Heart right ventricle (tissue), 16 donors: Measurements from ENCODE around the gene CUTA. TPM values are rescaled to one million over a fixed set of nuclear protein-coding genes. Genes with fewer than 3 reads are reported as not detected.

ENCODE experiments used
- ATAC-seq, 8 donors: fragments of 200-7000 bp; cut with Tn5 transposase; one replicate each; pipeline ENCODE4 v1.9.1; 2020; ENCODE audit warnings: mild to moderate bottlenecking in 8 of 8, moderate library complexity in 8 of 8, moderate number of reproducible peaks in 1 of 8
- DNase-seq, 2 donors: peaks; one replicate each; pipeline ENCODE4 v3.0.0-alpha.2; 2020
- H3K27ac ChIP-seq, 10 donors: fragments of 200-600 bp; sonication (generic) in 2 of 10; one replicate each; pipeline versions ENCODE4 v1.5.0 to v1.8.0; 2020 to 2022; ENCODE audit warnings: mild to moderate bottlenecking in 3 of 10
- H3K27me3 ChIP-seq, 7 donors: fragments of 200-600 bp; one replicate each; pipeline ENCODE4 v1.8.0; 2021 to 2022; ENCODE audit warnings: mild to moderate bottlenecking in 2 of 7
- H3K36me3 ChIP-seq, 9 donors: fragments of 200-600 bp; sonication (generic) in 1 of 9; one replicate each; pipeline versions ENCODE4 v1.5.0 to v1.8.0; 2020 to 2022; ENCODE audit warnings: mild to moderate bottlenecking in 2 of 9
- H3K4me1 ChIP-seq, 9 donors: fragments of 200-600 bp; sonication (generic) in 1 of 9; one replicate each; pipeline versions ENCODE4 v1.5.0 to v1.8.0; 2020 to 2022; ENCODE audit warnings: mild to moderate bottlenecking in 4 of 9
- H3K4me3 ChIP-seq, 10 donors: fragments of 200-600 bp; sonication (generic) in 2 of 10; one replicate each; pipeline versions ENCODE4 v1.5.0 to v1.8.0; 2020 to 2022; ENCODE audit warnings: mild to moderate bottlenecking in 7 of 10, moderate library complexity in 2 of 10
- H3K9me3 ChIP-seq, 11 donors: fragments of 200-600 bp in 10 of 11; sonication (generic) in 2 of 11; one replicate each; pipeline versions ENCODE4 v1.5.0 to v1.8.0; 2013 to 2022; ENCODE audit warnings: mild to moderate bottlenecking in 2 of 11, control low read depth in 1 of 11, moderate library complexity in 1 of 11
- WGBS, 2 donors: extraction: QIAGEN DNeasy Blood & Tissue Kit; methylation state at CpG; one replicate each; pipeline ENCODE4 v1.1.7; 2013; ENCODE audit warnings: inconsistent platforms in 1 of 2; 5-methylcytosine and 5-hydroxymethylcytosine counted together
- intact Hi-C, 10 donors: fragments of 100-400 bp; cut with DNase I; formaldehyde crosslinking; loops; one replicate each; pipeline versions ENCODE4 v1.11.1 to v1.14.2; 2022
- polyA plus RNA-seq, 2 donors: library from polyadenylated mRNA; stranded (reverse); fragments of 200-250 nt; gene quantifications; one replicate each; pipeline ENCODE4 v1.2.3, GENCODE V29; 2013
- total RNA-seq, 10 donors: library from RNA; stranded (reverse); fragmentation: NEBNext Ultra II Directional in 3 of 10; extraction: Animal tissue kit (Norgen Biotek cat#: 25700) in 3 of 10; gene quantifications; one replicate each; pipeline versions ENCODE4 v1.2.1 to v1.2.4, GENCODE V29; 2021 to 2023
- TF ChIP-seq, protein P1 (sequence below), 9 donors: fragments of 200-600 bp; sonication (generic) in 2 of 9; IDR thresholded peaks; one replicate each; pipeline versions ENCODE4 v1.5.0 to v1.8.0; 2021 to 2022; ENCODE audit warnings: antibody characterized with exemption in 9 of 9, mild to moderate bottlenecking in 5 of 9, moderate library complexity in 1 of 9
- donor health status: Arrhythmogenic right ventricular cardiomyopathy.
- donor health status: ischemic (EF 13 %, LVEDD 7.1; RV severe dilation, severe dysfunction).
- donor health status: healthy with polysubstance abuse.
- donor health status: DM: no; HTN: yes; CAD: no.
- donor health status: DM: no; HTN: no; CAD: no.
- donor health status: ischemic (EF 25% LVEDD 6.9; RV normal size, moderate dysfunction).
- donor health status: ischemic (EF 25% LVEDD 5.7; RV mildly dilated, moderate dysfunction).
- donor health status: healthy.
- donor health status: DM: yes; HTN: yes; CAD: no.
- donor health status: Ischemic cardiomyopathy.
- donor health status: ischemic (EF 35%, LVEDD 5.7; RV mildly dilated, moderate dysfunction).
- donor health status: nonischemic (EF 11% LVEDD 7.7; RV severe dilation, severe dysfunction).
- donor health status: DM: yes; HTN: yes; CAD: no.
- donor health status: PGD.
- donor health status: ischemic (EF 29% LVEDD 5.4; RV normal size, mild dysfunction).
- donor health status: nonischemic (EF 23%, LVEDD 6.1; RV moderate dilation, normal function).

CUTA gene
- total and polyA plus RNA-seq, 12 donors, result 94.7 to 161 (median 114) TPM

DNA sequence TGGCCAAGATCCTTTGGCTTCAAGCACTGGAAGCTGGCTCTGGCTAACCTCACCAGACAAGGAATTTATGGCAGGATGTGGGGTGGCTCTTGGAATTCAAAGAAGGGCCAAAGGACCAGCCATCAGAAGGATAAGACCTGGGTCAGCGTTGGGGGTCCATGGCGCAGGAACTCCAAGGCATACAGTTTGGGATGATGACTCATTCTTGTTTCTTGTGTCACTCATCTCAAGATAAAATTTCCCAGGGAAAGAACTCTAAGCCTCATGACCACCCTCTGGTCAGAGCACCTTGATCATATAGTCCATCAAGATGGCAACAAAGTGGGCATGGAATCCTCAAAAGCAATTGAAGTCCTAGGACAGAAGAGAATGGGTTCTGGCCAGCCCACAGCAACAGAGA is 41.3 kb upstream of the CUTA start:
- H3K27ac ChIP-seq, result no peak overlapping the region
- intact Hi-C loops, result loop anchor here in 8 of 10 donors (10.0 kb wide), 2 partner anchors 106 to 116 kb away; no protein-coding TSS in a partner anchor
- WGBS, 2 donors, result 91 to 97% methylated on average over 2 of the region's 2 CpGs
- DNase-seq (no peak), ATAC-seq (no peak)
- H3K9me3 ChIP-seq, result no peaks in the 10 kb centered on the region
- no peak overlapping the region for H3K4me3 ChIP-seq
- peaks cover 4 to 10% (median 8%) of the 10 kb centered on the region in 9 donors for H3K4me1 ChIP-seq
- H3K36me3 ChIP-seq, result peaks cover 0 to 22% (median 0%) of the 10 kb centered on the region in 9 donors
- H3K27me3 ChIP-seq, result no peaks in the 10 kb centered on the region
- TF ChIP-seq, protein P1, sequence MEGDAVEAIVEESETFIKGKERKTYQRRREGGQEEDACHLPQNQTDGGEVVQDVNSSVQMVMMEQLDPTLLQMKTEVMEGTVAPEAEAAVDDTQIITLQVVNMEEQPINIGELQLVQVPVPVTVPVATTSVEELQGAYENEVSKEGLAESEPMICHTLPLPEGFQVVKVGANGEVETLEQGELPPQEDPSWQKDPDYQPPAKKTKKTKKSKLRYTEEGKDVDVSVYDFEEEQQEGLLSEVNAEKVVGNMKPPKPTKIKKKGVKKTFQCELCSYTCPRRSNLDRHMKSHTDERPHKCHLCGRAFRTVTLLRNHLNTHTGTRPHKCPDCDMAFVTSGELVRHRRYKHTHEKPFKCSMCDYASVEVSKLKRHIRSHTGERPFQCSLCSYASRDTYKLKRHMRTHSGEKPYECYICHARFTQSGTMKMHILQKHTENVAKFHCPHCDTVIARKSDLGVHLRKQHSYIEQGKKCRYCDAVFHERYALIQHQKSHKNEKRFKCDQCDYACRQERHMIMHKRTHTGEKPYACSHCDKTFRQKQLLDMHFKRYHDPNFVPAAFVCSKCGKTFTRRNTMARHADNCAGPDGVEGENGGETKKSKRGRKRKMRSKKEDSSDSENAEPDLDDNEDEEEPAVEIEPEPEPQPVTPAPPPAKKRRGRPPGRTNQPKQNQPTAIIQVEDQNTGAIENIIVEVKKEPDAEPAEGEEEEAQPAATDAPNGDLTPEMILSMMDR (IDR thresholded peaks at IDR 0.05), result no peak

DNA sequence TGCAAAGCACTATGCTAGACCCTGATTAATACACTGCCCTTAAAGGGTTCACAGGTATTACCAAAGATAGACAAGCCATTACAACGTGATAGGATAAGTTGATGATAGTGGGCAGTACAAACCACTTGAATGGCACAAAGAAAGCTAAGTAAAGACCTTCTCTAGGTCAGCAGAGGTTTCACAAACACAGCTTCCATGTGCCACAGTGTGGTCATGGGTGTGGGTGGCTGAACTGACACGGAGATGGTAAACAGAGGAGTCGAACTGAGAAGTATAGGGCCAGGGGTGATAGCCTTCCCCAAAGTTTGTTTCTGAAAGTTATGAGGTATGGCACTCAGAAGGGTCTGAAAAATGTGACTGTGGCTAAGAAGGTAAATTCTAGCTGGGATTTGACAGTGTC is 40.8 kb upstream of the CUTA start:
- Histone ChIP-seq H3K27me3 (no peaks in the 10 kb centered on the region), H3K9me3 (no peaks in the 10 kb centered on the region), H3K27ac (no peak overlapping the region), H3K36me3 (peaks cover 0 to 22% (median 0%) of the 10 kb centered on the region in 9 donors), H3K4me3 (no peak overlapping the region), H3K4me1 (peaks cover 4 to 14% (median 10%) of the 10 kb centered on the region in 9 donors)
- DNase-seq (no peak), ATAC-seq (no peak)
- 63 to 68% methylated on average over 3 of the region's 3 CpGs for WGBS, 2 donors
- TF ChIP-seq, protein P1 (IDR thresholded peaks at IDR 0.05), result no peak
- intact Hi-C loops, result loop anchor here in 8 of 10 donors (10.0 kb wide), 2 partner anchors 106 to 116 kb away; no protein-coding TSS in a partner anchor

DNA sequence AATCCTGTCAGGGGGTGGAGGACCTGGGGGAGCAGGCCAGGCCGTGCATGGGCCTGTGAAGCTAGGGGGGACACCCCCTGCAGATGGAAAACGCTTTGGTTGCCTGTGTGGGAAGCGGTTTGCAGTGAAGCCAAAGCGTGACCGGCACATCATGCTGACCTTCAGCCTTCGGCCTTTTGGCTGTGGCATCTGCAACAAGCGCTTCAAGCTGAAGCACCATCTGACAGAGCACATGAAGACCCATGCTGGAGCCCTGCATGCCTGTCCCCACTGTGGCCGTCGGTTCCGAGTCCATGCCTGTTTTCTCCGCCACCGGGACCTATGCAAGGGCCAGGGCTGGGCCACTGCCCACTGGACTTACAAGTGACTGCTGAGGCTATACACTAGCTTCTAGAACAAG is 38.2 kb upstream of the CUTA start:
- DNase-seq, result no peak
- Histone ChIP-seq H3K27me3 (no peaks in the 10 kb centered on the region), H3K36me3 (peaks cover 0 to 22% (median 0%) of the 10 kb centered on the region in 9 donors), H3K27ac (no peak overlapping the region), H3K9me3 (no peaks in the 10 kb centered on the region), H3K4me1 (peaks cover 4 to 26% (median 17%) of the 10 kb centered on the region in 9 donors), H3K4me3 (no peak overlapping the region)
- TF ChIP-seq, protein P1 (IDR thresholded peaks at IDR 0.05), result no peak
- ATAC-seq, result no peak
- 96 to 97% methylated on average over 12 of the region's 12 CpGs for WGBS, 2 donors
- intact Hi-C loops, result loop anchor here in 8 of 10 donors (10.0 kb wide), 2 partner anchors 109 to 119 kb away; no protein-coding TSS in a partner anchor

DNA sequence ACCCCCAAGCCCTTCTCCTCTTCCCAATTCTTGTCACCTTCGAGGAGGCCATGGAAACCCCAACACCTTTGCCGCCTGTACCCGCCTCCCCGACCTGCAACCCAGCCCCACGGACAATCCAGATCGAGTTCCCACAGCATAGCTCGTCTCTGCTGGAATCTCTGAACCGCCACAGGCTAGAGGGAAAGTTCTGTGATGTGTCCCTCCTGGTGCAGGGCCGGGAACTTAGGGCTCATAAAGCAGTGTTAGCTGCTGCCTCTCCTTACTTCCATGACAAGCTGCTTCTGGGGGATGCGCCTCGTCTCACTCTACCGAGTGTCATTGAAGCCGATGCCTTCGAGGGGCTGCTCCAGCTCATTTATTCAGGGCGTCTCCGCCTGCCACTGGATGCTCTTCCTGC is 37.1 kb upstream of the CUTA start:
- no peaks in the 10 kb centered on the region for H3K9me3 ChIP-seq
- ATAC-seq, result no peak
- peak overlapping the region in 7 of 10 donors; percentile 72 to 90 (median 88) for H3K27ac ChIP-seq
- intact Hi-C loops, result loop anchor here in 8 of 10 donors (2.0 to 10.0 kb wide), 3 partner anchors 64 to 120 kb away; partner anchors contain the start of gene KIFC1 (in 1 of the 8)
- 44 to 48% methylated on average over 16 of the region's 16 CpGs for WGBS, 2 donors
- H3K36me3 ChIP-seq, result peaks cover 0 to 22% (median 0%) of the 10 kb centered on the region in 9 donors
- peaks cover 4 to 34% (median 17%) of the 10 kb centered on the region in 9 donors for H3K4me1 ChIP-seq
- peak overlapping the region; percentile 61 to 97 (median 81) for H3K4me3 ChIP-seq
- TF ChIP-seq, protein P1 (IDR thresholded peaks at IDR 0.05), result no peak
- H3K27me3 ChIP-seq, result no peaks in the 10 kb centered on the region
- no peak for DNase-seq
